SK-N-SH (cell line): ENCODE results near the gene PELI2.

Source experiments
- EP300 ChIP-seq, 2 experiments: IDR thresholded peaks; 2 replicates each; pipeline versions ENCODE4 v1.4.0 to v1.6.1; 2012; ENCODE audit warnings: borderline replicate concordance in 1 of 2, low read depth in 1 of 2, low read length in 1 of 2
- EZH2phosphoT487 ChIP-seq: fragments of 200-600 bp; sonication (generic); IDR thresholded peaks from 2 replicates; pipeline ENCODE4 v1.6.1; 2017; ENCODE audit warnings: low read depth, mixed run types, mild to moderate bottlenecking, antibody characterized with exemption, moderate library complexity, borderline replicate concordance
- NRF1 ChIP-seq: IDR thresholded peaks from 2 replicates; pipeline ENCODE4 v1.6.1; 2012; ENCODE audit warnings: low read depth, mild to moderate bottlenecking, low read length
- TF ChIP-seq, protein P1 (sequence below): fragments of 200-600 bp; sonication (generic); IDR thresholded peaks from 2 replicates; pipeline ENCODE4 v1.6.1; 2017; ENCODE audit warnings: antibody characterized with exemption, mild to moderate bottlenecking, moderate library complexity
- TF ChIP-seq, protein P2 (sequence below): IDR thresholded peaks from 2 replicates; pipeline ENCODE4 v1.4.0; 2012; ENCODE audit warnings: low read depth

DNA sequence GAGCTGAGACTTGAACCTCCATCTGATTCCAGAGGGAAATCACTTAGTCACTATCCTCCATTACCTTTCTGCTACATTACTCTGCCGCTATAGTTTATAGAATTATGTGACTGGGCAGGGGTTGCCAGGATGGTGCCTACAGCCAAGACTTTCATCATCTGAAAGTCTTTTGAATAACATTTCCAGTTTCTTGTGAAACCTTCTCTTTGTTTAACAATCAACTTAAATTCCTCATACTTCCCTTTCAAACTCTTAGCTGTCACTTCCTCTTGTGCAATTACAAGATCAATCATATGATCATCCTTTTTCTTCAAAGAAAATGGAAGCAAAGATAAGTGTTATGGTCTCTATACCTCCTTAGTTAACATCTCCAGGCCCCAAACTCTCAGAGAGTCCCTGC is 25.4 kb upstream of the PELI2 start:
- TF ChIP-seq EZH2phosphoT487 = no peak
- no peak for TF ChIP-seq NRF1
- no peak for TF ChIP-seq EP300 (IDR thresholded peaks at IDR 0.05; ENCODE audit: borderline replicate concordance in 1 of 2, low read depth in 1 of 2, low read length in 1 of 2)
- TF ChIP-seq, protein P1, sequence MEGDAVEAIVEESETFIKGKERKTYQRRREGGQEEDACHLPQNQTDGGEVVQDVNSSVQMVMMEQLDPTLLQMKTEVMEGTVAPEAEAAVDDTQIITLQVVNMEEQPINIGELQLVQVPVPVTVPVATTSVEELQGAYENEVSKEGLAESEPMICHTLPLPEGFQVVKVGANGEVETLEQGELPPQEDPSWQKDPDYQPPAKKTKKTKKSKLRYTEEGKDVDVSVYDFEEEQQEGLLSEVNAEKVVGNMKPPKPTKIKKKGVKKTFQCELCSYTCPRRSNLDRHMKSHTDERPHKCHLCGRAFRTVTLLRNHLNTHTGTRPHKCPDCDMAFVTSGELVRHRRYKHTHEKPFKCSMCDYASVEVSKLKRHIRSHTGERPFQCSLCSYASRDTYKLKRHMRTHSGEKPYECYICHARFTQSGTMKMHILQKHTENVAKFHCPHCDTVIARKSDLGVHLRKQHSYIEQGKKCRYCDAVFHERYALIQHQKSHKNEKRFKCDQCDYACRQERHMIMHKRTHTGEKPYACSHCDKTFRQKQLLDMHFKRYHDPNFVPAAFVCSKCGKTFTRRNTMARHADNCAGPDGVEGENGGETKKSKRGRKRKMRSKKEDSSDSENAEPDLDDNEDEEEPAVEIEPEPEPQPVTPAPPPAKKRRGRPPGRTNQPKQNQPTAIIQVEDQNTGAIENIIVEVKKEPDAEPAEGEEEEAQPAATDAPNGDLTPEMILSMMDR = no peak
- TF ChIP-seq, protein P2, sequence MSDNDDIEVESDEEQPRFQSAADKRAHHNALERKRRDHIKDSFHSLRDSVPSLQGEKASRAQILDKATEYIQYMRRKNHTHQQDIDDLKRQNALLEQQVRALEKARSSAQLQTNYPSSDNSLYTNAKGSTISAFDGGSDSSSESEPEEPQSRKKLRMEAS = no peak
